ENCODE measurements around the gene USB1.

The USB1 gene

DNA sequence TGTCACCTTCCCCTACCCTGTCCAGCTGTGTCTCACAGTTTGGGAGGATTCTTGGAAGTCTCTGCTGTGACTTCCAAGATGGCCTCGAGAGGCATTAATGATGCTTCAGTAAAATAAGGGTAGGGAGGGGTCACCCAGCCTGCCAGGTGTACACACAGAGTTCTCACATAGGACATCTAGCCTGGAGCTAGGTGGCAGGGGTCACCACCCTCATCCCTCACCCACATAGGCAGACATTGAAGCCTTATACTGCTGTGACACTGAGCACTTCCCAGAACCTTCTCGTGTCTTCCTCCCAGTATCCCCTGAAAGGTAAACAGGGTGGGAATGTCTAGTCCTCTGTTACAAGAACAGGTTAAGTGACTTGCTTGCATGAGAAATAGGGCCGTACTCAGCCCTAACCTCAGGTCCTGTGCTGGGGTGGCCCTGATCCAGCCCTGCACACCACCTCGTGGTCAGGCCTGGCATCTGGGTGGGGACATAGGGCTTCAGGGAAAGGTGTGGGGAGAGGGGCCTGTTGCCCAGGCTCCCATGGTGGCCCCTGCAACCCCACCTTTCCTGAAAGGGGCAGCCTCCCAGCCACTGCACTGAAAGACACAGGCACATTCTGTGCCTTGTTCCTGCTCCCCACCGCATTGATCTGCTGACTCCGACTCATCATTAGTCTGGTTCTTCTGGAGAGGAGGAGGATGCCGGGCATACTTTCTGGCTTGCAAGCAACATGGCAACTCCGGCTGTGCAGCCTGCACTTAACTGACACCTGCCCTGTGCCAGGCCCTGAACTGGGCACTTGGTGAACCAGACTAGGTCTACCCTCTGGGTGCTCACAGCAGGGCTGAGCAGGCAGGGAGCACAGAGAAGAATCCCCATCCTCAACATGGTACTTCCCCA is 20.7 kb downstream of the USB1 start:
- no peak for DNase-seq

DNA sequence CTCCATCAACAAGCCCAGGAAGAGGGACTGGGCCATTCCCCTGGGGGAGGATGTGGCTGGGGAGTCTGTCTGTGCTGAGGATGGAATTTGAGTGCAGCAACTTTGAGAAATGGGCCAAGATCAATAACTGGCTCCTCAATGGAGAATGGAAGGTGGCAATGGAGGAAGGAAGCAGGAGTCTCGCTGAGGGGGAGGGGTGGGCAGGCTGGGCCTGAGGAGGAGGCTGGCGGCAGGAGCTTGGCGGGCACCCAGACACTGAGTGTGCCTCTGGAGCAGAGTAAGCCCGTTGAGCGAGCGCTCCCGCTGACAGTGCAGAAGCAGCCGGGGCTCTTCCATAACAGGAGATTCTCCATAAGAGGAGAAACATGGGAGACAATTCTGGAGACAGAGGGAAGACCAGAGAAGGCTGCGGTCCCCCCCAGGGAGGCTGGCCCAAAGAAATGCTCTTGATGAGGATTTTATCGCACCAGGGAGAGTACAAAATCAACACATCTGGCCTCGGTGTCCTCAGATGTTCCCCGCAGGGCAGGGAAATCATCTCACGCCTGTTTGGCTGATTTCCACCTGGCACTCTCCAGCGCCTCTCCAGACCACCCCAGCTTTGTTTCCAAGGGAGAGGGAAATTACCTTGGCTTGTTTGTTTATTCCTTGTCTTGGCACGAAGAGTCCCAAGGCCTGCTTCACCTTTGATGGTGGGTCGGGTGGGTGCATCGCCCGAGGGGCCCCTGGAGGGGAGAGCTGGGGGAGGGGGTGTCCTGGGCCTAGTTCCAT is 21.6 kb downstream of the USB1 start:
- no peak for DNase-seq

DNA sequence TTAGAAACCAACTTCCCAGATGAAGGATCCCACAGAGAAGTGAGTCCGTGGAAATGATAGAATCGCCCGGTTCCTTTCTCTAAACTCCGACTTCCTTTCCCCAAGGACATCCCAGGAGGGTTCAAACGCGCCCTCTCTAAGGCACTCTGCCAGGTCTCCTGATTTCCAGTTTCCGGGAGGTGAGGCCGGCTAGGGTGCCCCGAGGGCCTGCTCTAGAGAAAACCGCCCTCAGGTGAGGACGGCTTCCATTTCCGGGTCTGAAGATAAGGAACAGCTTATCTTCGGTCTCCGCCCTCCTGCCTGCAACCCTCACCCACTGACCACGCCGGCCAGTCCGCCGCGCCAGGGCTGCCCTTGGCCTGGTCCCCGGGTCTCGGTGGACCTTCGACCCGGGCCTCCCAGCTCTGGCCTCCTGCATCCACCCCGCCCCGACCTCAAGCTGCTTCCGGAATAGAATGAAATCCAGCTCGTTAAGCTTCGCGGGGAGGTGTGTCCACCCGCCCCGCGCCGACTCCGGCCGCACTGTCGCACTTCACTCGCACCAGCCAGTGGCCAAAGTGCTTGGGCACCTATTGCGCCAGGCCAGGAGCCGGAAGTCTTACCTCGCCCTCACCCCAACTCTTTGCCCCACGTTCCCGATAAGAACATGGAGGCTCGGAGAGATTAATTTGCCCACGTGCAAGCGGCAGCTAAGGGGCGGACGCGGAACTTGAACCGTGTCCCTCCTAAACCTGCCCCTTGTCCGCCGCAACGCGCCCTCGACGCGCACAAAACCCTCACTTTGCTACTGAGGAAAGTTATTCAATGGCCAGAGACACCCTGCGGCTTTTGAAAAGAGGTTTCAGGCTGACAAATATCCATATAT is 23.5 kb downstream of the USB1 start:
- peak in 1 of 2 donors; percentile 28 for DNase-seq

DNA sequence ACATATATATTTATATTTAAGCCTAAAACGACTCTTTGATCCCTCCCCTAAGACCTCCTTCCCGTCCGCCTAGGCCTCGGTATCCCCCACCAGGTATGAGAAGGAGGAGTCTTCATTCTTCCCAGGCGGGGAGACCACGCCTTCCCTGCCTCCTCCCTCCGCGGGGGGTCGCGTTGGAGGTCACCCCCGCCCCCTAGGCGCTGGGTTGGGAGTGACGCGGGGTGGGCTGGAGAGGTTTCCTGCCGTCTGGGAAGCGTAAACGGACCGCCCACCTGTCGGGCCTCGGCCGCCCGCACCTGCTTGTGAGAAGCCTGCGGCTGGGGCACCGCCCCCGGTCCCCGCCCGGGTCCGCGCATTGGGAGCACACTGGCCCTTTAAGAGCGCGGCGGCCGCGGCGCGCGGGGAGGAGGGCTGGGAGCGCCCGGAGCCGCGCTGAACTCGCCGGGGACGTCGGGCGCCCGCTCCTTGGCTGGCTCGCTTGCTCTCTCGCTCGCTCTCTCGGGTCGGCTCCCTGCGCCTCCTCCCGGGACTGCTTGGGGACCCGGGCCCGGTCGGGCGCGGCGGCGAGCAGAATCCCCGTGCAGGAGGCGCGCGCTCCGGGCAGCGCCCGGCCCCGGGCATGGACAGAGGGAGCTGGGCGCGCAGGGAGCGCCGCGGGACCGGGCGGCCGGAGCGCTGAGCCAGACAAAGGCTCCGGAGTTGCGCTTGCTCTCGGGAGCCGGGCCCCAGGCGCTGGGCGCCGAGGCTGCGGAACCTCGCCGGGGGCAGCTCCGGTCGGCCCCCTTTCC is 24.3 kb downstream of the USB1 start, which contains the start of gene MMP15:
Gene MMP15 (plus strand): TSS at position 404 of the 788 bp plus-strand sequence. CDS start 597 bp downstream, outside the sequence.
- peak; percentile 38 to 70 for DNase-seq

DNA sequence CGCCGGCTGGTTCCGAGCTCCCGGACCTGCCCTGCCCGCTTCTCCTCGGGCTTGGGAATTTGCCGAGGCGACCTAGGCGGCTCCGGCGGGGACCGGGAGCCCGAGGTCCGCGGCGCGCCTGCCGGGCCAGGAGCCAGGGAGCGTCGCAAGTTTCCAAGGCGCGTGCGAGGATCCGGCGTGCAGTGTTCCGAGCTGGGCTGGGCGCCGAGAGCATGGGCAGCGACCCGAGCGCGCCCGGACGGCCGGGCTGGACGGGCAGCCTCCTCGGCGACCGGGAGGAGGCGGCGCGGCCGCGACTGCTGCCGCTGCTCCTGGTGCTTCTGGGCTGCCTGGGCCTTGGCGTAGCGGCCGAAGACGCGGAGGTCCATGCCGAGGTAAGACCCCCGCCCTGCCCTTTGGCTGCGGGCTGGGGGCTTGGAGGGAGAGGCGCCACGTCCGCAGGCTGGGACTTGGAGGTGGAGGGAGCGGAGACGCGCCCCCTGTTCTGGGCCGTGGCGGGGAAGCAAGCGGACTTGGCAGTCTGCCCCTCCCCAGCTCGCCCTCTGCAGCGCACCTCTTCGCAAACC is 25.0 kb downstream of the USB1 start:
- no peak for DNase-seq

DNA sequence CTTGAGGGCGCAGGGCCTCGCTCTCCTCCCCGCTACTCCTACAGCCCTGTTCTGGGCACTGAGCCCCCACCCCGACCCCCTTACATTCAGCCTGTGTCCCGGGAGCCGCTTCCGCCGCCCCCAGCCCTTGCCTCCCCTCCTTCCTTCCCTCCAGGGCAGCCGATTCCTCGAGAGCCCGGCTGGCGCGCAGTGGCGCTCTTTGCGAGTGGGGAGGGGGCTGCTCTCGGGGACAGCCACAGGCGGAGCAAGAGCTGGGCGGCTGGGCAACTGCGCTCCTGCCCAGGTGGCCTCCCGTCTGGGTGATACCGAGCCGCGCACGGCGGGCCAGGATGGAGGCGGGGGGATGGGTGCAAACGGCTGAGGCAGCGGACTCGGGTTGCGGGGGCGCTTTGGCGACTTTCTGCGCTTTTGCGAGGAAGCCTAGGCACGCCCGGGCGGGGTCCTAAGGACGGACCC is 25.5 kb downstream of the USB1 start:
- DNase-seq, result no peak

DNA sequence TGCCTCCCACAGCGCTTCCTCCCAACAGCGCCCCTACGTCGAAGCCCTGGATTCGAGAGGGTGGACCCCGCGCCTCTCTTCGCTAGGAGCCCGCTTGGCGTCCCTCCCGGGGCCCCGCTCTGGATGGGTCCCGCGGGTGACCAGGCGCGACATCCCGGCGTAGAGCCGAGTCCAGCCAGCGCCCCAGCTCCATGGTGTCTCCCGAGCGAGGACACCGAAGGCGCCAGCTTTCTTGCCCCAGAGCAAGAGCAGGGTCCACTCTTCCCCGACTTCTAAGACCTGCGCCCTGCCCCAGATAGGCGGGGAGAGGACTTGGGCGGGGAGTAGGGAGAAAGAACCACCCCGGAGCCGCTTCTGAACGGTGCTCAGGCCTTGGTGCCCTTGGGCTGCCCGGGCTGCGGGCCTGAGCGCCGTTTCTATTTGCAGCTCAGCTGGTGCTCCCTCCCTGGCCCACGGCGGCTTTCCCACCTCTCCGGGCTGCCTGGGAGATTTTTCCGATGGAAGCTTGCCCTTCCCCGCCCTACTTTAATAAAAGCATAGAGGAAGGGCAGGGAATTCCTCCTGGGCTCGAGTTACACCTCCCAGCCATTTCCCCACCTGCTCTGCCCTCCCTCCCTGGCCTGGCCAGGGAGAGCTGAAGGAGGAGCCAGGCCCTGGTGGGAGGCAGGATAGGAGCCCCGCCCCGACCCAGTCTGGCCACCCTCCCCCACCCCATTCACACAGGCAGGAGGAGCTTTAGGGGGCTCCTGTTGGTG is 26.1 kb downstream of the USB1 start:
- DNase-seq, result no peak

DNA sequence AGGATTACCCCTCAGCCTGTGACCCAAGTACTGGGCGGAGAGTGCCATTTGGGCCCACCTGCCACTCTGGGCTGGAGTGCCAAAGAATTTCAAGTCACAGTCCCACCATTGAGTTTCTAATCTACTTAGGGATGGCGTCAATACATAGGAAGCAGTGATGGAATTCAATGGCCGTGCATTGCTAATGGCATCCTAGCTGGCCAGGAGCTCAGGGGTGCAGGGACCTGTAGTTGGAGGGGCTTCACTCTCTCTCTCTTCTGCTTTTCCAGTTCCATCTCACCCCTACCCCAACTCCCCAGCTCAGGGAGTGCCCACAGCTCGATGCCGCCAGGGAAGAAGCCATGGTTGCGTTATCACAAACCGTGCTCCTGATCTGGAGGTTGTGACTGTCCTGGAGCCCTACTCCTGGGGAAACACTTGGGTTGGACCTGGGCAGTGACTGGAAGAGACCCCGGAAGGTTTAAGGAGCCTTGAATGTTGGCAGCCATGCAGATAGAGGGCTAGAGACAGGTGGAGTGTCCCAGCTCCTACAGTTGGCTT is 26.8 kb downstream of the USB1 start:
- no peak for DNase-seq

DNA sequence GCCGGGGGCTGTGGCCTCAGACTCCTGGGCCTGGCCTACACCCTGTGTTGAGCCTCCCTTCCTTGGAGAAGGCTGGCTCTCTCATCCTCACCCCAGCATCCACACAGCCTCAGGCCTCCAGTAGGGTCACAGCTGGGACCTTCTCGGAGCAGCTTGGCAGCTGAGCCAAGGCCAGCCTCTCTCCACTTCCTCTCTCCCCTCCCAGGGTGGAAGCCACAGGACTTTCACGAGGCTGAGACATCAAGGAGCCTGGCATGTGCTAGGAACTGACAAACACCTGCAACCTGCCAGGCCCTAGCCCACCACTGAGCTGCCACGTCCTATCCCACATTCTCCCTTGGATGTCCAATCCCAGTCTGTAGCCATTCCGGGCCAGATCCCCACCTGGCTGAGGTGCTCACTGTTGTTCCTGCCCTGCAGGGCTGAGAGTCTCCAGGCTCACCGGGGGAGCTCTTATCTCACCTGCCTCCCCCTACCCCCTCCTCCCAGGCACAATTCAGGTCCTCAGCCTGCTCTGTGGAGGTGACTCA is 27.4 kb downstream of the USB1 start:
- DNase-seq, result no peak

DNA sequence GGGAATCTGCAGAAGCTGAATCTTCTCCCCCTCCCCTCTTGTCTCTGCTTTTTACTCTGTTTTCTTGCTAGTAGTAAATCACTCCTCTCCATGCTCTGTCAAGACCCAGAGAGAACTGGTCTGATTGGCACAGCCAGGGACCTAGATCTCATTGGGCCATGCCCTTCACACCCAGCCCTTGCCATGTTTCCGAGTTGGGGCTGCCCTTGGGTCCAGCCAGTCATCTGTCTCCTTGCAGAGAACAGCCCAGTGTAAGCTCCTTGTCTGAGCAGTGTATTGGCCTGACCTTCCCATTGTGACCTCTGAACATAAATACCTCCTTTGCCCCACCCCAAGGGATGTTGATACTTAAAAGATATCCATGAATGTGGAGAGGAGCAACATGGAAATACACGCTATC is 28.2 kb downstream of the USB1 start:
- no peak for DNase-seq

DNA sequence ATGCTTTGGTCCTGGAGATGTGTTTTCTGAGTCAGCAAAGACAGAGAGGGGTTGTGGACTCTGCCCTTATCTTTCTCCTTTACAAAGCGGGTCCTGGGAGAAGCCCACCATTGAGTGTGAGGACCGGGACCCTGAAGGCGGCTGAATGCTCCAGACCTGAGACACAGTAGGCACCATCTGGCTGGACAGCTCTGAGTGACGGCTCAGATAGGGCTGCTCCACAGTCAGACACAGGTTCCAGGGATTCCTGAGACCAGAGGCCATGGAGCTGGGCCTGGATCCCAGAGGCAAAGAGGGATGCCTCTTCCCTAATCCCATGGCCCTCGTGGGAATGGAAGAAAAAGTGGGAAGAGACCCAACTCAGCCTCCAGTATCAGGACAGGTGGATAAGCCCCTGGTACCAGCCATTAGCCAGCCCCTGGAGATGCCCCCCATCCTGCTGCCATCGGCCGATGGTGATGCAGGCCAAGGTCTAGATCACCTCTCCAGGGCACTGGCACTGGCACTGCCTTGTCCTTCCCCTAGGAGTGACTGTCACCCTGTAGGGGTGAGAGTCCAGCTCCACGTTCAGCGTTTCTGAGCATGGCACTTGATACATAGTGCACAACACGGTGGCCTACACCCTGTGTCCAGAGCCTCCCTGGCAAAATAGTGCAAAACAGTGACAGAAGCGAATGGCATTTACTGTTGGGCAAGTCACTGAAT is 29.1 kb downstream of the USB1 start:
- DNase-seq, result no peak

DNA sequence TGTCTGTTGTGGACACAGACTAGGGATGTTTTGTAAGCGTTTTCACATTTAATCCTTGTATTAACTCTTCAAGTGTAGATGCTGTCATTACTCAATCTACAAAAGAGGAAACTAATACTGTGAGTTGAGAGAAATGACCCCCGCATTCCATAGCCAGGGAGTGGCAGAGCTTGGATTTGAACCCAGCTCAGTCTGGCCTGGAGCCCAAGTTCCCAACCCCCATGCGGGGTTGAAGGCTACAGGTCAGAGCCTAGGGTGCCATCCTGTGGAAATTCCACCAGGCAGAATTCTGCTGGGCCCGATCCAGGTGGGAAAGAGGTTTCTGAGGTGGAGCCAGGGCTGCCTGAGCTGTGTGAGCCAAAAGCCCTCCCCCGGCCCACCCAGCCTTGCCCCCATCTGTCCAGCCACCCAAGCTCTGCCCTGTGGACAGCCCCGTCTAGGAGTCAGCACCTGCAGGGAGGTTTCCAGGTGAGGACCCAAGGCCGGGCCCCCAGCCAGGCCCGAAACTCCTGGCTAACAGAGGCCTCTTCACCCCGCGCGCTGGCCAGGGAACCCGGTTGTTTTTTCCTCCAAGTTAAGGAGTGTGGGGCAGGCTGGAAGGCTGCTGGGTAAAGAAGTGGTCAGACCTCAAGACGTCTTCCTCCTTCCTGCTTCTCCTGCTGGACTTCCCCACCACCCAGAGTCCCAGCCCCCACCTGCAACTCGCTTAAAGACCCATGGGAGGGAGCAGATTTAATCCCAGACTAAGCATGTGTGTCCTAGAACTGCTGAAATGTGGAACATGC is 30.0 kb downstream of the USB1 start:
- no peak for DNase-seq

DNA sequence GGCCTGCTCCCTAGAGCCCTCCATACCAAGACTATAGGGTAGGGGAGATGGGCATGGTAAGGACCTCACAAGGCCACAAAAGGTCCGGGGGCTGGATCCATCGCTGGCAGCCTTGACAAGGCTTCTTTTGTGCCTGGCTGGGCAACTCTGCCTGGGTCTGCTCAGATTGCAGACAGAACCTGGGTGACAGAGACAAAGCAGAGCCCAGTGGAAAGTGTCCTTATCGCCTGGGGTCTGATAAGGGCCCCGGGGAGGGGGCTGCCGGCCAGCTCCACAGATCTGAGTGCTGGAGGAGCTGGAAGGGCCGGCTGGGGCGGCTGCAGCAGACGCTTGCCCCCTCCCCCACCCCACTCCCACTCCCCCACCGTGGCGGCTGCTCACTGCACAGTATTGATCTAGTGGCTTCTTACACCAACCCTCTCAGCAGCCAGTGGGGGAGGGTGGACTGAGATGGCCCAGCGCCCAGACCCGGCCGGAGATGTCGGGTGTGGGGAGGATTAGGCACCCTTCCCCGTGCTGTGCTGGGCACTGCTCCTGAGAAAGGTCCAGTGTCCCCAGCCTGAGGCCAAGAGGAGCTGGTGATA is 31.6 kb downstream of the USB1 start:
- DNase-seq, result no peak

DNA sequence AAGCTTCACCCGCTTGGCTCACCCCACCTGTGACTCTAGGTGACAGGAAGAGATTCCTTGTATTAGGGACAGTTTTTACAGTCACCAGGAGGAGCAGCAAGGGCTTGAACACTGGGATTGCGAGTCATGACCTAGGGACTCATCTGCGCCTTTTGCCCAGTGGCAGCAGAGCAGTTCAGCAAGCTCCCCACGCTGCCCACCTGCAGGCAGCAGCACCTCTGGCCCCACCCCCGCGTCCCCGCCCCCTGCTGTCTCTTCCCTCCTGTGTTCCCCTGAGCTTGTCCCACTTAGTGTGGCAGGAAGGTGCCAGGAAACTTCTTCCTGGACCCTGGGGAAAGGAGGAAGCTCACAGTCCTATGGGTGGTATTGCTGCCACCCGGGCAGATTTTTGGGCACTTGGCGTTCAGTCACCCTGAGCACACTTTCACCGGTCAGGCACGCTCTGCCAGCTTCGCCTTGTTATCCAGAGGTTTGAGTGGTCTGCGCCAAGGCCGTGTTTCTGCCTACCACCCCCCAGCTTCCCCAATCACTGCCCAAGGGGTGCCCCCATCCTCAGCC is 33.0 kb downstream of the USB1 start:
- DNase-seq, result no peak

DNA sequence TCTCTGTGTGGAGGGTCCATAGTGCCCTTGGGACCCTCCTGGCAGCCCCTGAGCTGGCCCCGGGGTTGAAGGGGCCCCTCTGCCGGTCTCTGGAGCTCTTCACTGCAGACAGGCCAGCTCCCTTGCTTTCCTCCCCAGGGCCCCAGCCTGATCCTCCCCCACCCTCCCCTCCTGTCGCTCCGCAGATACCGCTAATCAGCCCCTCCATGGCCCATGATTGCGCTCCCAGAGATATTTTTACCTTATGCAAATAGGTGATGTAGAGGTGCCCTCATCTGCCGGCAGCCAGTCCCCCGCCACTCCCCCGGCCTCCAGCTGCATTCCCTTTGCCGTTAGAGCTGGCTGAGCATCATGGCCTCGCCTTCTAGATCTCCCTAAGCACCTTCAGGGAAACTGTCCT is 33.6 kb downstream of the USB1 start:
- DNase-seq, result no peak

DNA sequence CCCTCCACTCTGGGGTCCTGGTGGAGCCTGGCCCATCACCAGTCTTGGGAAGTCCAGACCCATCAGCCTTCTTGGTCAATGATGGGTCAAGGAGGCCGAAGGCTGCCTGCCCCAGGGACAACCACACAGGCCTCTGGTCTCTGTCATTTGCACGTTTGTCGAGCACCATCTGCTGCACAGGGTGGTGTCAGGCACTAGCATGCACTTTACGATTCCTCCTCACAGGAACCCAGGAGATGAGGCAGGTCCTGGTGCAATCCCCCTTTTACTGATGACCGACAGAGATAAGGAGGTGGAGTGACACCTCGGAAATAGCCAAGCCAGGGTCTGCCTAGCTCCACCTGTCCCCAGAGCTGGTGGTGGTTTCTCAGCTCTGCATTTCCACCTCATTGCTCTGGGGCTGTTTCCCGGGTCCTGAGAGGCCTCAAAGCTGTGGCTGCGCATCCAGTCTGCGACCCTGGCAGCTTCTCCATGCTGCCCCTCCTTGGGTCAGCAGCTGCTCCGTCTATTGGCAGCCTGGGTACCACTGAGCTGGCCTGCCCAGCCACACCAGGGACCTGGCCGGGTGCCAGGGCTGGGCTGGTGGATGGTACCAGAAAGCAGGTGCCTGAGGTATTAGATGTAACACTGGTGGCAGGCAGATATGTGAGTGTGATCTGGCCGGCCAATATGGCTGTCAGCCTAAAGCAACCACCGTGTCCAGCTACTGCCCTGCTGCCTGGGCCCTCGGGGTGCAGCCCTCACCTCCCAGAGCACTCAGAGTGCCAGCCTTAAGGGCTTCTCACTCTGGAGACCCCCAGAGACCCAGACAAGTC is 34.4 kb downstream of the USB1 start:
- DNase-seq, result no peak

DNA sequence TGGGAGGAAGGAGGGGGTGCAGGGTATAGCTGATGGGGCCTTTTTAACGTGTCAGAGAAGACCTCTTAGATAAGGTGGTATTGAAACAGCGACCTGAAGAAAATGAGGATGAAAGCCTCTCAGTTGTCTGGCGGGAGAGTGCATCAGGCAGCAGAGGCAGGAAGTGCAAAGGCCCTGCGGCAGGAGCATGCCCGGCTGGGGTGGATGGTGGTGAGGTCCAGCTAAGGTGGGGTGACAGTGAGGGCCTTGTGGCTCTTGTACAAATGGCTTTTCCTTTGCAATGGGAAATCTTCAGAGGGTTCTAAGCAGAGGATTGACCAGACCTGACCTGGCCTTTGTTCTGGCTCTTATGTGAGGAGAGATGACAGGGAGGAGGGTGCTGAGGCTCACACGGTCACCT is 35.7 kb downstream of the USB1 start:
- no peak for DNase-seq
